Trophoblast cell (in vitro differentiated cells and primary cell): ENCODE data around the gene KIRREL3.

Experiments used
- DNase-seq, 2 donors: peaks; one replicate each; pipeline ENCODE4 v3.0.0-alpha.2; 2016
- H2AFZ ChIP-seq: 2 replicates; pipeline ENCODE4 v1.6.1; 2013; ENCODE audit warnings: low read length, moderate library complexity, mild to moderate bottlenecking; ENCODE audit not compliant: insufficient read depth, poor library complexity
- H2AK5ac ChIP-seq: 2 replicates; pipeline ENCODE4 v1.6.1; 2013; ENCODE audit warnings: mild to moderate bottlenecking, low read length
- H2BK120ac ChIP-seq: 2 replicates; pipeline ENCODE4 v1.6.1; 2013; ENCODE audit warnings: low read length, mild to moderate bottlenecking, moderate library complexity; ENCODE audit not compliant: insufficient read depth, poor library complexity
- H2BK12ac ChIP-seq: 2 replicates; pipeline ENCODE4 v1.6.1; 2013; ENCODE audit warnings: mild to moderate bottlenecking, low read length, moderate library complexity
- H2BK5ac ChIP-seq: 2 replicates; pipeline ENCODE4 v1.6.1; 2013; ENCODE audit warnings: low read length, low read depth, moderate library complexity, mild to moderate bottlenecking; ENCODE audit not compliant: poor library complexity
- H3K14ac ChIP-seq: 2 replicates; pipeline ENCODE4 v1.6.1; 2013; ENCODE audit warnings: mild to moderate bottlenecking, low read length
- H3K18ac ChIP-seq: 2 replicates; pipeline ENCODE4 v1.6.1; 2013; ENCODE audit warnings: mild to moderate bottlenecking, low read length
- H3K23ac ChIP-seq: 2 replicates; pipeline ENCODE4 v1.6.1; 2013; ENCODE audit warnings: low read length
- H3K27ac ChIP-seq: 2 replicates; pipeline ENCODE4 v1.5.1; 2013; ENCODE audit warnings: low read depth, mild to moderate bottlenecking, inconsistent platforms, low read length, moderate library complexity
- H3K27me3 ChIP-seq: 2 replicates; pipeline ENCODE4 v1.6.1; 2013; ENCODE audit warnings: inconsistent platforms, mild to moderate bottlenecking, low read length, moderate library complexity; ENCODE audit not compliant: insufficient read depth
- H3K36me3 ChIP-seq, 2 experiments: 1 replicate in 1 of 2; 2 replicates in 1 of 2; pipeline ENCODE4 v1.6.1; 2013; ENCODE audit warnings: low read length in 2 of 2, mild to moderate bottlenecking in 2 of 2, moderate library complexity in 1 of 2; ENCODE audit not compliant: insufficient read depth in 2 of 2, control insufficient read depth in 1 of 2
- H3K4ac ChIP-seq: 2 replicates; pipeline ENCODE4 v1.6.1; 2013; ENCODE audit warnings: low read depth, mild to moderate bottlenecking, low read length, moderate library complexity
- H3K4me1 ChIP-seq, 2 experiments: 1 replicate in 1 of 2; 2 replicates in 1 of 2; pipeline ENCODE4 v1.6.1; 2013; ENCODE audit warnings: low read length in 2 of 2, mild to moderate bottlenecking in 2 of 2, moderate library complexity in 1 of 2; ENCODE audit not compliant: insufficient read depth in 2 of 2, control insufficient read depth in 1 of 2
- H3K4me2 ChIP-seq: 2 replicates; pipeline ENCODE4 v1.6.1; 2013; ENCODE audit warnings: inconsistent platforms, mild to moderate bottlenecking, low read length, moderate library complexity
- H3K4me3 ChIP-seq: 2 replicates; pipeline ENCODE4 v1.5.1; 2013; ENCODE audit warnings: mild to moderate bottlenecking, low read depth, low read length, inconsistent platforms
- H3K79me1 ChIP-seq: one replicate; pipeline ENCODE4 v1.6.1; 2013; ENCODE audit warnings: low read length
- H3K79me2 ChIP-seq: 2 replicates; pipeline ENCODE4 v1.6.1; 2013; ENCODE audit warnings: low read length, mild to moderate bottlenecking; ENCODE audit not compliant: control insufficient read depth, insufficient read depth, poor library complexity
- H3K9ac ChIP-seq: 2 replicates; pipeline ENCODE4 v1.6.1; 2013; ENCODE audit warnings: mild to moderate bottlenecking, low read length
- H3K9me3 ChIP-seq: 2 replicates; pipeline ENCODE4 v1.6.1; 2013; ENCODE audit warnings: low read depth, mild to moderate bottlenecking, control low read depth, inconsistent platforms, low read length; ENCODE audit not compliant: insufficient read depth
- H4K12ac ChIP-seq: 2 replicates; pipeline ENCODE4 v1.6.1; 2013; ENCODE audit warnings: low read depth, mild to moderate bottlenecking, low read length, moderate library complexity
- H4K8ac ChIP-seq: 2 replicates; pipeline ENCODE4 v1.6.1; 2013; ENCODE audit warnings: low read depth, mild to moderate bottlenecking, low read length, moderate library complexity
- H4K91ac ChIP-seq: one replicate; pipeline ENCODE4 v1.6.1; 2013; ENCODE audit warnings: low read depth, mild to moderate bottlenecking, low read length, moderate library complexity
- WGBS: extraction: QIAGEN DNeasy Blood & Tissue Kit; methylation state at CpG from one replicate; pipeline ENCODE4 v1.1.7; 2013; ENCODE audit warnings: missing lambda C conversion rate; ENCODE audit not compliant: insufficient read length, insufficient coverage; ENCODE audit errors: extremely low coverage; 5-methylcytosine and 5-hydroxymethylcytosine counted together

Gene KIRREL3

DNA sequence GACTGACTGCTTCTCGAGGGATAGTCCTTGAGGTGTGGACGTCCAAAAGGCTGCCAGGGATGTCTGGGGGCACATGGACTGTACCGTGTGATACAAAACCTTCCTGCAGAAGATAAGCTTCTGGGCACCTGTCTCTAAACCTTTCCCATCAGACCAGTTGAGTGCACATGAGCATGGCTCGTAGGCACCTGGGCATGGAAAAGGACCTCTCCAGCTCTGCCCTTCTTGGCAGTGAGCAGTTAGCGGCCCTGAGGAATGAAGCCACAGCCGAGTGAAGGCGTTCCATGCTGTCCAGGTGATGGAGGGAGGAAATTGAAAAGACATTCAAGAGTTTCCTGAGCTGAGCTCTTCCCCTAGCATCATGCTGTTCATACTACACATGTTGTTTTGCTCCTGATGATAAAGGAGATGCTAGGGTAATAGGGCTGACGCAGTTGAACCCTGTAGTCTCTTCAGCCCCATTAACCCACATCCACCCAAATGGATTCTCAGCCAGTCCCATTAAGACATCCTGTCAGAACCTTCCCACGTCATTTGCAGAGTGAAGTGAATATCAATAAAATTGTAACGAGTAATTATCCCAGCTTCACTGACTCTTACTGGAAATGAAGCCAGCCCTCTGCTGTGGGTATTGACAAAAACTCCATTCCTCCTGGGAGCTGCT, 138.6 kb downstream of the KIRREL3 start:
- Histone ChIP-seq H3K4me2 (no peak overlapping the region), H3K9ac (no peak overlapping the region), H3K14ac (no peak overlapping the region), H3K79me2 (no peaks in the 10 kb centered on the region), H3K4ac (no peak overlapping the region), H2BK120ac (no peak overlapping the region), H2AFZ (no peak overlapping the region), H3K4me1 (no peaks in the 10 kb centered on the region), H3K18ac (no peak overlapping the region), H3K4me3 (no peak overlapping the region), H3K36me3 (no peaks in the 10 kb centered on the region), H4K91ac (no peak overlapping the region), H4K8ac (no peak overlapping the region), H3K79me1 (no peaks in the 10 kb centered on the region), H2AK5ac (no peak overlapping the region), H3K27ac (no peak overlapping the region), H4K12ac (no peak overlapping the region), H3K23ac (no peak overlapping the region), H3K27me3 (no peaks in the 10 kb centered on the region), H3K9me3 (peaks cover 4% of the 10 kb centered on the region), H2BK12ac (no peak overlapping the region), H2BK5ac (no peak overlapping the region)
- no CpG with 5 or more reads among the region's 10 CpGs for WGBS
- DNase-seq, result no peak

DNA sequence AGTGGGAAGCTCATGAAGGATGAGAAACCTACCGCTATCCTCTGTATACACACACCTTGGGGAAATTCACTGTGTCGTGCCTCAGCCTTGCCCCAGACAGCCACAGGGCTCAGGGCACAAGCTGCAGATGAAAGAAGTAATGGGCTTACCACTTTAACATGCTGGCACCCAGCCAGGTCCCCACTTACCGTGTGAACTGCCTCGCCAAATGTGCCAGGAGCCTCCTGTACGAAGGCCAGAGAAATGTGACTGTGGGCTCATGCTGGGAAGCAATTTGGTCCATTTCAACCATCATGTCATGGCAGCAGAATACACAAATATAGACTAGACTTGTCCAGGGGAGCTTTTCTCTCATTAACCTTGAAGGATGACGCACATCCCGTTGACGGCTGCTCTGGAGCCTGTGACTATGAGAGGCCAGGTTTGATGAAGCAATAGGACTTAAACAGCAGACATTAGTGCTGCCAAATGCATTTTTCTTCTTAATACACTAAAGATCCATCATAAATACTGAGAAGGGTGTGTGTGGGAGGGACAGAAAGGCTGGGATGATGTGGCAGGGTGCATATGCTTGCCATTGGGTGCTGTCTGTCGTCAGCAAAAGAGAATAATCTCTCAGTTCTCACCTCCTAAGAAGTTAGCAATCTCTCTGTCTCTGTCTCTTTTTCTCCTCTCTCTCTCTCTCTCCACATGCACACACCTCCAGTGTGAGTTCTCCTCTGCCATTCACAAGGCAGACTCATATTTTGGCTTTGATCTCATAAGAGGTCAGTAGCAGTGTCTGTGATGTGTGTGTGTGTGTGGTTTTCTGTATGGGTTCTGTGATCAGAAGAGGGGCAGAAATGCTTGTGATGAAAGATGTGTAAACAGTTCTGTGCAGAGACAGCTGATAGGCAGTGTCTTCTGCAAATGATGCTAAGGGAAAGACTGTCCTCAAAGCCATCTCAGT, 142.4 kb downstream of the KIRREL3 start:
- Histone ChIP-seq H3K4me3 (no peak overlapping the region), H3K14ac (no peak overlapping the region), H3K4ac (no peak overlapping the region), H3K9me3 (peaks cover under 1% of the 10 kb centered on the region), H3K4me2 (no peak overlapping the region), H2BK5ac (no peak overlapping the region), H3K79me1 (no peaks in the 10 kb centered on the region), H3K27ac (no peak overlapping the region), H3K23ac (no peak overlapping the region), H2BK120ac (no peak overlapping the region), H3K79me2 (no peaks in the 10 kb centered on the region), H2BK12ac (no peak overlapping the region), H4K12ac (no peak overlapping the region), H4K91ac (no peak overlapping the region), H3K9ac (no peak overlapping the region), H2AFZ (no peak overlapping the region), H3K36me3 (no peaks in the 10 kb centered on the region), H3K4me1 (no peaks in the 10 kb centered on the region), H4K8ac (no peak overlapping the region), H2AK5ac (no peak overlapping the region), H3K18ac (no peak overlapping the region), H3K27me3 (no peaks in the 10 kb centered on the region)
- no peak for DNase-seq
- WGBS, result no CpG with 5 or more reads among the region's 9 CpGs

DNA sequence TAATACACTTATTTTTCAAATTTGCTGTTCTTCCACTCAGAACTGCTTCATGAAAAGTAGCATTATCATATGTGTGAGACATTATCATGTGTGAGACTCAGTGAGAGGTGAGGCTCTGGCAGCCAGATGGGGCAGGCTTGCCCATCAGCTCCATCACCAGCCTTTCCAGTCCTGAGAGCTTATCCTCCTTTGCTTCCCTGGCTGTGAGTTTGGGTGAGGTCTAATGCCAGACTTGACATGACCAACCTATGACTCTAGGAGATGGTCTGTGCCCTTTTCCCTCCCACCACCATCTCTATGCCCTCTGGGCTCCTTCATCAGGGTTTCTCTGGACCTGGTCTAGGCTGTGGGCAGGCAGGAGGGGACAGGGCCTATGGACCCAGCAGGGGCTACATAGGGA, 145.0 kb downstream of the KIRREL3 start:
- Histone ChIP-seq H3K27ac (no peak overlapping the region), H4K8ac (no peak overlapping the region), H3K79me2 (no peaks in the 10 kb centered on the region), H3K9me3 (no peaks in the 10 kb centered on the region), H2BK120ac (no peak overlapping the region), H2AFZ (no peak overlapping the region), H3K4me1 (no peaks in the 10 kb centered on the region), H3K4me3 (no peak overlapping the region), H2BK12ac (no peak overlapping the region), H3K14ac (no peak overlapping the region), H4K12ac (no peak overlapping the region), H3K4ac (no peak overlapping the region), H2AK5ac (no peak overlapping the region), H3K36me3 (no peaks in the 10 kb centered on the region), H3K79me1 (no peaks in the 10 kb centered on the region), H3K9ac (no peak overlapping the region), H3K18ac (no peak overlapping the region), H3K23ac (no peak overlapping the region), H3K4me2 (no peak overlapping the region), H3K27me3 (no peaks in the 10 kb centered on the region), H2BK5ac (no peak overlapping the region), H4K91ac (no peak overlapping the region)
- DNase-seq, result no peak

GRCh38 chr11:126853732-126854131, 146.8 kb downstream of the KIRREL3 start:
- no peak overlapping the region for H3K18ac ChIP-seq
- no peak overlapping the region for H3K4me2 ChIP-seq
- H3K14ac ChIP-seq, result no peak overlapping the region
- H3K23ac ChIP-seq, result no peak overlapping the region
- no peak overlapping the region for H2BK12ac ChIP-seq
- no peak overlapping the region for H4K8ac ChIP-seq
- peaks cover 2% of the 10 kb centered on the region for H3K9me3 ChIP-seq
- no peak overlapping the region for H3K9ac ChIP-seq
- H3K79me2 ChIP-seq, result no peaks in the 10 kb centered on the region
- no peaks in the 10 kb centered on the region for H3K4me1 ChIP-seq
- no peaks in the 10 kb centered on the region for H3K27me3 ChIP-seq
- H3K27ac ChIP-seq, result no peak overlapping the region
- H3K4ac ChIP-seq, result no peak overlapping the region
- H2BK5ac ChIP-seq, result no peak overlapping the region
- DNase-seq, result no peak
- H2AFZ ChIP-seq, result no peak overlapping the region
- no peak overlapping the region for H2AK5ac ChIP-seq
- H3K36me3 ChIP-seq, result no peaks in the 10 kb centered on the region
- no peak overlapping the region for H4K12ac ChIP-seq
- WGBS, result no CpG with 5 or more reads among the region's 2 CpGs
- no peaks in the 10 kb centered on the region for H3K79me1 ChIP-seq
- H4K91ac ChIP-seq, result no peak overlapping the region
- H2BK120ac ChIP-seq, result no peak overlapping the region
- H3K4me3 ChIP-seq, result no peak overlapping the region
